22Rv1 (cell line): ENCODE data around the gene SHANK1.
A peak's percentile ranks its signal among the peaks of the same experiment; 100 is the strongest.

Experiments used
- H3K27ac ChIP-seq: fragments of 450-650 bp; 2 replicates; pipeline ENCODE4 v1.5.1; 2017
- ZFX ChIP-seq: fragments of 450-650 bp; IDR thresholded peaks from 2 replicates; pipeline ENCODE4 v1.6.1; 2017; ENCODE audit warnings: antibody characterized with exemption, borderline replicate concordance
- TF ChIP-seq, protein P1 (sequence below): fragments of 450-650 bp; IDR thresholded peaks from 2 replicates; pipeline ENCODE4 v1.5.1; 2017; ENCODE audit warnings: mild to moderate bottlenecking

The SHANK1 gene

GRCh38 chr19:50661766-50662650 is 57.6 kb downstream of the SHANK1 start:
- TF ChIP-seq, protein P1, sequence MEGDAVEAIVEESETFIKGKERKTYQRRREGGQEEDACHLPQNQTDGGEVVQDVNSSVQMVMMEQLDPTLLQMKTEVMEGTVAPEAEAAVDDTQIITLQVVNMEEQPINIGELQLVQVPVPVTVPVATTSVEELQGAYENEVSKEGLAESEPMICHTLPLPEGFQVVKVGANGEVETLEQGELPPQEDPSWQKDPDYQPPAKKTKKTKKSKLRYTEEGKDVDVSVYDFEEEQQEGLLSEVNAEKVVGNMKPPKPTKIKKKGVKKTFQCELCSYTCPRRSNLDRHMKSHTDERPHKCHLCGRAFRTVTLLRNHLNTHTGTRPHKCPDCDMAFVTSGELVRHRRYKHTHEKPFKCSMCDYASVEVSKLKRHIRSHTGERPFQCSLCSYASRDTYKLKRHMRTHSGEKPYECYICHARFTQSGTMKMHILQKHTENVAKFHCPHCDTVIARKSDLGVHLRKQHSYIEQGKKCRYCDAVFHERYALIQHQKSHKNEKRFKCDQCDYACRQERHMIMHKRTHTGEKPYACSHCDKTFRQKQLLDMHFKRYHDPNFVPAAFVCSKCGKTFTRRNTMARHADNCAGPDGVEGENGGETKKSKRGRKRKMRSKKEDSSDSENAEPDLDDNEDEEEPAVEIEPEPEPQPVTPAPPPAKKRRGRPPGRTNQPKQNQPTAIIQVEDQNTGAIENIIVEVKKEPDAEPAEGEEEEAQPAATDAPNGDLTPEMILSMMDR = no peak
- TF ChIP-seq ZFX = no peak
- no peak overlapping the region for H3K27ac ChIP-seq

GRCh38 chr19:50661023-50661422 is 58.6 kb downstream of the SHANK1 start:
- TF ChIP-seq, protein P1 = no peak
- no peak for TF ChIP-seq ZFX
- no peak overlapping the region for H3K27ac ChIP-seq

GRCh38 chr19:50660088-50660366 is 59.6 kb downstream of the SHANK1 start:
- TF ChIP-seq ZFX = no peak
- TF ChIP-seq, protein P1 = no peak
- H3K27ac ChIP-seq = no peak overlapping the region

DNA sequence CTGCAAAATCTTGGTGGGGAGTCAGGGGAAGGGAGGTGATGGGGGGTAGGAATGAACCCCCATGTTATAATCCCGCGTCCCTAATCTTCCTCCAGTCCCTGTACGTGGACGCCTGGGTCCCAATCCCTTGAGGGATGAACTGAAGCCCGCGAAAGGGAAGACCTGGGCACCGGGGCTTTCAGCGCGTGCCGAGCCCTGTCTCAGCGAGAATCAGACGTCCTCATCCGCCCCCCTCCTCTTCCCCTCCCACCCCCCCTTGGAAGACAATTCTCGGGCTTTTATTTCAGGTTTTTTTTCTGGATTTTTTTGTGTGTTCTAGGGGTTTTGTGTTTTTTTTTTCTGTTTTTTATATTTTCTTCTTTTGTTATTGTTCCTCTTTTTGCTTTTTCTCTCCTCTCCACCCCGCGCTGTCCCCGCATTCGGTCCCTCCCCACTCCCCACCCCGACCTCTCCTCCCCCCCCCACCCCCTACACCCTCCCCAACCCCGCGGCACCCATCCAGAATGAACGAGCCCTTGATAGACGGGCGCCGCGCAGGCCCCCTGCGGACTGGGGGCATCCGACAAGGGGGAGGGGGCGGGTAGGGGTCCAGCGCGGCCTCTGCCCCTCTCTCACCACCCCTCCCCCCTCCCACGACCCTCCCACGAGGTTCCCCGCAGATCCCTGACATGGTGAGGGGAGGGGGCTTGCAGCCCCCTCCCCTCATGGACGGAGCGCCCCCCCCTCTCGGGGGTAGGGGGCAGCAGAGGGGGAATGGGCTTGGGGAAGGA is 60.1 kb downstream of the SHANK1 start:
- no peak for TF ChIP-seq ZFX
- TF ChIP-seq, protein P1 = no peak
- H3K27ac ChIP-seq = peak overlapping the region; percentile 96

- TF ChIP-seq ZFX = no peak
- TF ChIP-seq, protein P1 = 0 out of 2 replicates have a peak, but pooled peaks have one; percentile 15
- H3K27ac ChIP-seq = peak overlapping the region; percentile 96
These were observed 60.9 kb downstream of the SHANK1 start for GRCh38 chr19:50658441-50659317.

DNA sequence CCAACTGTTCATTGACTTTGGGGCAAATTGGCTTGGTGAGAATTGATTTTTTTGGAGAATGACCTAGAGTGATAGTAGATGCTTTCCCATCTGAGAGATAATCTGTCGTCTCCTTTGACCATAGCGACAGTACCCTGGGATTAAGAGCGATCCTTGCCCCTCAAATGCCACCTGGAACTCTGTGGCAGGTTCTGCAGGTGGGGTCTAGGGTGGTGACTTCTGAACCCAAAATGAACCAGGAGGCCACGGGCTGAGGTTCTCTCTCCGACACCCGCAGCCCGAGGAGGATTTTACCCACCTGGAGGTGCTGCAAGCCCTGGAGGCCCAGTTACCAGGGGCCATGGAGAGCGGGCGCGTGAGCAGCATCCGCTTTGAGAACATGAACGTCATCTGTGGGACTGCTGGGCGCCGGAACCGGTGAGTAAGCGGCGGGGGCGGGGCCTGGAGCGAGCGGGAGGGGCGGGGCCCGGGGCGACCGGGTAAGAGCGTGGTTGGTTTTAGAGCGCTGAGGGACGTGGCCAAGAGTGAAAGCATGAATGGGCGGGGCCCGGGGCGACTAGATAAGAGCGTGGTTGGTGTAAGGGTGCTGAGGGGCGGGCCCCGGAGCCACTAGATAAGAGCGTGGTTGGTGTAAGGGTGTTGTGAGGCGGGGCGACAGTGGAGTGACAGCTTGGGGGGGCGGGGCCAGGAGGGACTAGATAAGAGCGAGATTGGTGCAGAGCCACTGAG is 61.7 kb downstream of the SHANK1 start:
- no peak for TF ChIP-seq ZFX
- peak overlapping the region; percentile 96 for H3K27ac ChIP-seq

GRCh38 chr19:50657222-50657669 is 62.4 kb downstream of the SHANK1 start:
- TF ChIP-seq ZFX = no peak
- TF ChIP-seq, protein P1 = no peak
- H3K27ac ChIP-seq = peak overlapping the region; percentile 96
